Naive thymus-derived CD4-positive, alpha-beta T cell (primary cell): ENCODE measurements around the gene RORC. TPM values are rescaled to one million over a fixed set of nuclear protein-coding genes. Genes with fewer than 3 reads are reported as not detected.

Experiments
- ATAC-seq: fragments of 150-1000 bp; cut with Tn5 transposase; 2 replicates; pipeline ENCODE4 v1.10.0; 2021; ENCODE audit warnings: mild to moderate bottlenecking, moderate library complexity
- CTCF ChIA-PET: fragments of 350-600 bp; sonication (Branson Sonifier 250); formaldehyde crosslinking; loops from one replicate; lab custom pipeline; 2021; ENCODE audit warnings: antibody characterized with exemption; lab: Charles Lee
- POLR2A ChIA-PET: fragments of 350-600 bp; sonication (Branson Sonifier 250); formaldehyde crosslinking; loops from one replicate; lab custom pipeline; 2021; ENCODE audit warnings: antibody characterized with exemption, inconsistent platforms; lab: Charles Lee
- DNase-seq, 9 donors: peaks; one replicate each; pipeline versions ENCODE4 v3.0.0 to v3.0.0-alpha.2; 2020 to 2022; ENCODE audit warnings: mixed read lengths in 1 of 9
- H3K27ac ChIP-seq: one replicate; pipeline ENCODE4 v1.7.0; 2013; ENCODE audit warnings: mild to moderate bottlenecking, low read depth, low read length, moderate library complexity
- H3K27me3 ChIP-seq, 2 donors: one replicate each; pipeline ENCODE4 v1.7.0; 2013; ENCODE audit warnings: low read length in 2 of 2, mild to moderate bottlenecking in 2 of 2, moderate library complexity in 2 of 2; ENCODE audit not compliant: control insufficient read depth in 2 of 2, insufficient read depth in 2 of 2
- H3K36me3 ChIP-seq, 3 experiments: 1 replicate in 2 of 3; 2 replicates in 1 of 3; pipeline ENCODE4 v1.7.0; 2013; ENCODE audit warnings: low read length in 3 of 3, mild to moderate bottlenecking in 3 of 3, moderate library complexity in 1 of 3; ENCODE audit not compliant: insufficient read depth in 3 of 3, control insufficient read depth in 2 of 3
- H3K4me1 ChIP-seq, 2 donors: one replicate each; pipeline ENCODE4 v1.7.0; 2013; ENCODE audit warnings: low read length in 2 of 2, mild to moderate bottlenecking in 2 of 2, moderate library complexity in 1 of 2; ENCODE audit not compliant: control insufficient read depth in 2 of 2, insufficient read depth in 2 of 2
- H3K4me3 ChIP-seq: 2 replicates; pipeline ENCODE4 v1.7.0; 2013; ENCODE audit warnings: mild to moderate bottlenecking, low read length
- H3K9me3 ChIP-seq, 3 experiments: 1 replicate in 2 of 3; 2 replicates in 1 of 3; pipeline ENCODE4 v1.7.0; 2013; ENCODE audit warnings: low read length in 3 of 3; ENCODE audit not compliant: control insufficient read depth in 2 of 3
- H3K27ac Mint-ChIP-seq, 9 donors: one replicate each; pipeline ENCODE4 v1.8.0; 2020 to 2022; ENCODE audit warnings: mixed read lengths in 9 of 9, mild to moderate bottlenecking in 8 of 9, moderate library complexity in 5 of 9, inconsistent platforms in 2 of 9
- H3K27me3 Mint-ChIP-seq, 5 donors: one replicate each; pipeline ENCODE4 v1.8.0; 2021 to 2022; ENCODE audit warnings: mixed read lengths in 5 of 5, mild to moderate bottlenecking in 1 of 5
- H3K36me3 Mint-ChIP-seq, 5 donors: one replicate each; pipeline ENCODE4 v1.8.0; 2020 to 2022; ENCODE audit warnings: mixed read lengths in 5 of 5, mild to moderate bottlenecking in 3 of 5, inconsistent platforms in 1 of 5
- H3K4me1 Mint-ChIP-seq, 7 donors: one replicate each; pipeline ENCODE4 v1.8.0; 2020 to 2022; ENCODE audit warnings: mixed read lengths in 7 of 7, mild to moderate bottlenecking in 3 of 7, inconsistent platforms in 1 of 7
- H3K4me3 Mint-ChIP-seq, 10 donors: one replicate each; pipeline ENCODE4 v1.8.0; 2020 to 2022; ENCODE audit warnings: mild to moderate bottlenecking in 10 of 10, mixed read lengths in 10 of 10, moderate library complexity in 6 of 10, inconsistent platforms in 2 of 10
- H3K9me3 Mint-ChIP-seq, 11 donors: one replicate each; pipeline ENCODE4 v1.8.0; 2020 to 2022; ENCODE audit warnings: mixed read lengths in 11 of 11, mild to moderate bottlenecking in 4 of 11, inconsistent platforms in 1 of 11, moderate library complexity in 1 of 11
- intact Hi-C, 2 donors: fragments of 100-400 bp; cut with micrococcal nuclease; formaldehyde crosslinking; loops; one replicate each; pipeline ENCODE4 v1.15.1; 2023
- polyA plus RNA-seq, 2 donors: library from polyadenylated mRNA; unstranded; fragments of 300-500 nt; fragmentation: Illumina TruSeq; gene quantifications; one replicate each; pipeline ENCODE4 v1.2.3, GENCODE V29; 2021
- total RNA-seq, 6 experiments: library from RNA in 5 of 6; stranded (reverse) in 5 of 6; gene quantifications; 1 replicate in 5 of 6; 2 replicates in 1 of 6; pipeline ENCODE4 v1.2.3 and lab custom pipeline; 2021 to 2026

Gene RORC
- total and polyA plus RNA-seq, 7 experiments from 2014 or later: 0.16 to 2.5 (median 0.29) TPM; not detected in 1

- CTCF ChIA-PET: no interaction called here
- Mint-ChIP-seq H3K4me1 (peaks cover 0 to 9% (median 8%) of the 10 kb centered on the region in 7 donors), H3K36me3 (no peaks in the 10 kb centered on the region), H3K27me3 (peaks cover 0 to 5% (median 0%) of the 10 kb centered on the region in 5 donors), H3K27ac (no peak overlapping the region), H3K4me3 (no peak overlapping the region), H3K9me3 (no peaks in the 10 kb centered on the region)
- Histone ChIP-seq H3K27ac (no peak overlapping the region), H3K4me3 (no peak overlapping the region), H3K9me3 (no peaks in the 10 kb centered on the region), H3K4me1 (no peaks in the 10 kb centered on the region), H3K27me3 (no peaks in the 10 kb centered on the region), H3K36me3 (no peaks in the 10 kb centered on the region)
- ATAC-seq: no peak
- POLR2A ChIA-PET: interaction anchor here (0.5 to 0.8 kb wide), 2 partner anchors 15 to 808 kb away, joined by 3 read pairs; partner anchors contain the start of gene CDC42SE1
- DNase-seq: no peak
- intact Hi-C loops: no loop called here
These were observed 35.7 kb upstream of the RORC start for GRCh38 chr1:151867321-151867720.

GRCh38 chr1:151864411-151864810 lies 32.8 kb upstream of the RORC start:
- ChIA-PET POLR2A (no interaction called here), CTCF (no interaction called here)
- H3K9me3 ChIP-seq: no peaks in the 10 kb centered on the region
- DNase-seq (no peak), ATAC-seq (no peak)
- Mint-ChIP-seq H3K4me3 (no peak overlapping the region), H3K27me3 (peaks cover 0 to 5% (median 0%) of the 10 kb centered on the region in 5 donors), H3K9me3 (no peaks in the 10 kb centered on the region), H3K4me1 (peaks cover 0 to 9% (median 8%) of the 10 kb centered on the region in 7 donors), H3K36me3 (no peaks in the 10 kb centered on the region), H3K27ac (no peak overlapping the region)
- intact Hi-C loops: no loop called here
- H3K27me3 ChIP-seq: no peaks in the 10 kb centered on the region
- H3K36me3 ChIP-seq: no peaks in the 10 kb centered on the region
- no peak overlapping the region for H3K27ac ChIP-seq
- no peak overlapping the region for H3K4me3 ChIP-seq
- H3K4me1 ChIP-seq: no peaks in the 10 kb centered on the region

GRCh38 chr1:151862604-151863003 lies 31.0 kb upstream of the RORC start:
- Histone ChIP-seq H3K9me3 (no peaks in the 10 kb centered on the region), H3K4me3 (no peak overlapping the region), H3K27me3 (no peaks in the 10 kb centered on the region), H3K36me3 (no peaks in the 10 kb centered on the region), H3K4me1 (no peaks in the 10 kb centered on the region), H3K27ac (no peak overlapping the region)
- Mint-ChIP-seq H3K36me3 (no peaks in the 10 kb centered on the region), H3K27ac (no peak overlapping the region), H3K27me3 (peaks cover 0 to 5% (median 0%) of the 10 kb centered on the region in 5 donors), H3K9me3 (no peaks in the 10 kb centered on the region), H3K4me1 (peaks cover 0 to 7% (median 1%) of the 10 kb centered on the region in 7 donors), H3K4me3 (no peak overlapping the region)
- DNase-seq (no peak), ATAC-seq (no peak)
- POLR2A ChIA-PET: interaction anchor here (1.4 kb wide), 1 partner anchor 23 kb away, joined by 5 read pairs; the partner anchor contains the start of gene C2CD4D
- CTCF ChIA-PET: interaction anchor here (0.5 kb wide), 1 partner anchor 425 kb away, joined by 3 read pairs; no protein-coding TSS in a partner anchor
- intact Hi-C loops: no loop called here

GRCh38 chr1:151860504-151861187 lies 29.0 kb upstream of the RORC start:
- Mint-ChIP-seq H3K4me1 (peaks cover 0 to 6% (median 0%) of the 10 kb centered on the region in 7 donors), H3K36me3 (peaks cover 0 to 1% (median 0%) of the 10 kb centered on the region in 5 donors)

GRCh38 chr1:151859891-151860293 lies 28.3 kb upstream of the RORC start:
- ATAC-seq (no peak), DNase-seq (no peak)
- Mint-ChIP-seq H3K9me3 (no peaks in the 10 kb centered on the region), H3K36me3 (peaks cover 0 to 1% (median 0%) of the 10 kb centered on the region in 5 donors), H3K4me3 (no peak overlapping the region), H3K27me3 (peaks cover 0 to 5% (median 0%) of the 10 kb centered on the region in 5 donors), H3K27ac (no peak overlapping the region), H3K4me1 (peaks cover 0 to 6% (median 0%) of the 10 kb centered on the region in 7 donors)
- POLR2A ChIA-PET: interaction anchor here (1.0 kb wide), 1 partner anchor 20 kb away, joined by 3 read pairs; the partner anchor contains the start of gene C2CD4D
- CTCF ChIA-PET: no interaction called here
- Histone ChIP-seq H3K27ac (no peak overlapping the region), H3K4me1 (no peaks in the 10 kb centered on the region), H3K27me3 (no peaks in the 10 kb centered on the region), H3K4me3 (no peak overlapping the region), H3K36me3 (no peaks in the 10 kb centered on the region), H3K9me3 (no peaks in the 10 kb centered on the region)
- intact Hi-C loops: no loop called here

More at GRCh38 chr1:151860504-151861187, 29.0 kb upstream of the RORC start:
- Histone ChIP-seq H3K4me1 (no peaks in the 10 kb centered on the region), H3K36me3 (no peaks in the 10 kb centered on the region), H3K4me3 (no peak overlapping the region), H3K27me3 (no peaks in the 10 kb centered on the region), H3K27ac (no peak overlapping the region), H3K9me3 (no peaks in the 10 kb centered on the region)
- DNase-seq (no peak), ATAC-seq (no peak)
- ChIA-PET CTCF (no interaction called here), POLR2A (no interaction called here)
- intact Hi-C loops: no loop called here
- Mint-ChIP-seq H3K27ac (no peak overlapping the region), H3K27me3 (peaks cover 0 to 5% (median 0%) of the 10 kb centered on the region in 5 donors), H3K4me3 (no peak overlapping the region), H3K9me3 (no peaks in the 10 kb centered on the region)

GRCh38 chr1:151858886-151859665 lies 27.5 kb upstream of the RORC start:
- POLR2A ChIA-PET: interaction anchor here (0.6 to 1.0 kb wide), 2 partner anchors 19 to 52 kb away, joined by 3 read pairs; partner anchors contain the start of gene C2CD4D
- CTCF ChIA-PET: interaction anchor here (0.5 kb wide), 1 partner anchor 429 kb away, joined by 9 read pairs; no protein-coding TSS in a partner anchor
- Histone ChIP-seq H3K4me1 (no peaks in the 10 kb centered on the region), H3K36me3 (no peaks in the 10 kb centered on the region), H3K4me3 (no peak overlapping the region), H3K27ac (no peak overlapping the region), H3K9me3 (no peaks in the 10 kb centered on the region), H3K27me3 (no peaks in the 10 kb centered on the region)
- H3K9me3 Mint-ChIP-seq: no peaks in the 10 kb centered on the region
- DNase-seq: no peak
- ATAC-seq: no peak
- H3K36me3 Mint-ChIP-seq: peaks cover 0 to 1% (median 0%) of the 10 kb centered on the region in 5 donors
- no peak overlapping the region for H3K4me3 Mint-ChIP-seq
- no peak overlapping the region for H3K27ac Mint-ChIP-seq
- H3K27me3 Mint-ChIP-seq: peaks cover 0 to 5% (median 0%) of the 10 kb centered on the region in 5 donors
- H3K4me1 Mint-ChIP-seq: peaks cover 0 to 6% (median 0%) of the 10 kb centered on the region in 7 donors
- intact Hi-C loops: no loop called here
